ENCODE data around the gene ZMYND10. TPM values are rescaled to one million over a fixed set of nuclear protein-coding genes. Genes with fewer than 3 reads are reported as not detected.

ZMYND10 gene
- total and polyA plus RNA-seq, 9 of the 15 experiments (the other 6 are each of a cell fraction or from before 2014, with no cell fraction given): 0.20 to 2.8 (median 0.70) TPM

DNA sequence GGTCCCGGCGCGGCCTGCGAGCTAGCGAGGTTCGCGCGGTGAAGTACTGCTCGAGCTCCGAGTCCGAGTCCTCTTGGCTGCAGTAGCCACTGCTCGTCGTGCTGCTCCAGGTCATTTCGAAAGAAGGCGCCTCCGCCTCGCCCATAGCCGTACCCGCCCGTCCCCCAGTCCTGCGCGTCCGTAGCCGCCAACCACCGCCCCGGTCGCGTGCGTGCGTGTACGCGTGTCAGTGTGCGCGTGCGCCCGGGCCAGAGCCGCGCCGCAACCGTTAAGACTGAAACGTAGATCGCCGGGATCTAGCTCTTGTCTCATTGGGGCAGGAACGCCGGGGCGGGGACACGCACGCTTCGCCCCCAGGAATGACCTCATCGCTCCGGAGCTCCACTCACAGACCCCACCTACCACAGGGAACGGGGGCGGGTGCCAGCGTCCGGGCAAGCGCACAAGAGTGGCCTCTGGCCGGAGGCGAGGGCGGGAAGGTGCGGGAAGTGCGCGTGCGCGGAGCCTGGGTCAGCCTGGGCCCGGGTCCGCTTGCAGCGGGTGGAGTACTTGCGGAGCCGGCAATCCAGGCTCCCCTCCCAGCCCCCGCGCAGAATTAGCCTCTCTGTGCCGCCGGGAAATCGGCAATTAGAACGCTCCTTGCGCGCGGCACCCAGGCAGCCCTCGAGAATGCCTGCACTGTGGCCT is 8.2 kb downstream of the ZMYND10 start (continued):
- TF ChIP-seq, protein P1, sequence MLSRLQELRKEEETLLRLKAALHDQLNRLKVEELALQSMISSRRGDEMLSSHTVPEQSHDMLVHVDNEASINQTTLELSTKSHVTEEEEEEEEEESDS (CRISPR knock-in tag; IDR thresholded peaks at IDR 0.05): no peak
- TF ChIP-seq HDAC1 (IDR thresholded peaks at IDR 0.05) (peak in 1 of 2 experiments; percentile 86; a peak in 2 of 4 replicates), IRF1 (CRISPR knock-in tag; IDR thresholded peaks at IDR 0.05; ENCODE audit: borderline replicate concordance) (no peak), ZNF551 (CRISPR knock-in tag; IDR thresholded peaks at IDR 0.05) (no peak), NFE2L1 (tag; IDR thresholded peaks at IDR 0.05; ENCODE audit: borderline replicate concordance, low read depth) (no peak), KAT8 (IDR thresholded peaks at IDR 0.05; ENCODE audit: low read depth) (no peak), ZNF589 (CRISPR knock-in tag; IDR thresholded peaks at IDR 0.05; ENCODE audit: low read depth) (no peak), POLR2AphosphoS2 (IDR thresholded peaks at IDR 0.05; ENCODE audit: low read length) (peak; percentile 70; the same call in 1 of the 2 replicates), MAZ (CRISPR knock-in tag; conservative IDR thresholded peaks at IDR 0.05 in 1 of 2, IDR thresholded peaks at IDR 0.05 in 1 of 2) (peak in 1 of 2 experiments; percentile 69), ZNF431 (CRISPR knock-in tag; IDR thresholded peaks at IDR 0.05) (no peak), MBD1 (CRISPR knock-in tag; IDR thresholded peaks at IDR 0.05) (no peak), EP400 (IDR thresholded peaks at IDR 0.05) (peak; percentile 93), FOXA1 (IDR thresholded peaks at IDR 0.05; ENCODE audit: borderline replicate concordance) (no peak), ZBTB43 (CRISPR knock-in tag; IDR thresholded peaks at IDR 0.05) (no peak; the same call in 1 of the 2 replicates), FOXK1 (CRISPR knock-in tag; IDR thresholded peaks at IDR 0.05; ENCODE audit: borderline replicate concordance) (no peak)
- TF ChIP-seq, protein P2, sequence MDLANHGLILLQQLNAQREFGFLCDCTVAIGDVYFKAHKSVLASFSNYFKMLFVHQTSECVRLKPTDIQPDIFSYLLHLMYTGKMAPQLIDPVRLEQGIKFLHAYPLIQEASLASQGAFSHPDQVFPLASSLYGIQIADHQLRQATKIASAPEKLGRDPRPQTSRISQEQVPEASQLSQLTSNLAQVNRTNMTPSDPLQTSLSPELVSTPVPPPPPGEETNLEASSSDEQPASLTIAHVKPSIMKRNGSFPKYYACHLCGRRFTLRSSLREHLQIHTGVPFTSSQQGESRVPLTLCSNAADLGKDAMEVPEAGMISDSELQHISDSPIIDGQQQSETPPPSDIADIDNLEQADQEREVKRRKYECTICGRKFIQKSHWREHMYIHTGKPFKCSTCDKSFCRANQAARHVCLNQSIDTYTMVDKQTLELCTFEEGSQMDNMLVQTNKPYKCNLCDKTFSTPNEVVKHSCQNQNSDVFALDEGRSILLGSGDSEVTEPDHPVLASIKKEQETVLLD (IDR thresholded peaks at IDR 0.05): 0 out of 2 replicates have a peak, but pooled peaks have one; percentile 74
- TF ChIP-seq, protein P3, sequence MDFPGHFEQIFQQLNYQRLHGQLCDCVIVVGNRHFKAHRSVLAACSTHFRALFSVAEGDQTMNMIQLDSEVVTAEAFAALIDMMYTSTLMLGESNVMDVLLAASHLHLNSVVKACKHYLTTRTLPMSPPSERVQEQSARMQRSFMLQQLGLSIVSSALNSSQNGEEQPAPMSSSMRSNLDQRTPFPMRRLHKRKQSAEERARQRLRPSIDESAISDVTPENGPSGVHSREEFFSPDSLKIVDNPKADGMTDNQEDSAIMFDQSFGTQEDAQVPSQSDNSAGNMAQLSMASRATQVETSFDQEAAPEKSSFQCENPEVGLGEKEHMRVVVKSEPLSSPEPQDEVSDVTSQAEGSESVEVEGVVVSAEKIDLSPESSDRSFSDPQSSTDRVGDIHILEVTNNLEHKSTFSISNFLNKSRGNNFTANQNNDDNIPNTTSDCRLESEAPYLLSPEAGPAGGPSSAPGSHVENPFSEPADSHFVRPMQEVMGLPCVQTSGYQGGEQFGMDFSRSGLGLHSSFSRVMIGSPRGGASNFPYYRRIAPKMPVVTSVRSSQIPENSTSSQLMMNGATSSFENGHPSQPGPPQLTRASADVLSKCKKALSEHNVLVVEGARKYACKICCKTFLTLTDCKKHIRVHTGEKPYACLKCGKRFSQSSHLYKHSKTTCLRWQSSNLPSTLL (IDR thresholded peaks at IDR 0.05): 0 out of 2 replicates have a peak, but pooled peaks have one; percentile 16
- TF ChIP-seq, protein P4, sequence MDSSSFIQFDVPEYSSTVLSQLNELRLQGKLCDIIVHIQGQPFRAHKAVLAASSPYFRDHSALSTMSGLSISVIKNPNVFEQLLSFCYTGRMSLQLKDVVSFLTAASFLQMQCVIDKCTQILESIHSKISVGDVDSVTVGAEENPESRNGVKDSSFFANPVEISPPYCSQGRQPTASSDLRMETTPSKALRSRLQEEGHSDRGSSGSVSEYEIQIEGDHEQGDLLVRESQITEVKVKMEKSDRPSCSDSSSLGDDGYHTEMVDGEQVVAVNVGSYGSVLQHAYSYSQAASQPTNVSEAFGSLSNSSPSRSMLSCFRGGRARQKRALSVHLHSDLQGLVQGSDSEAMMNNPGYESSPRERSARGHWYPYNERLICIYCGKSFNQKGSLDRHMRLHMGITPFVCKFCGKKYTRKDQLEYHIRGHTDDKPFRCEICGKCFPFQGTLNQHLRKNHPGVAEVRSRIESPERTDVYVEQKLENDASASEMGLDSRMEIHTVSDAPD (CRISPR knock-in tag; IDR thresholded peaks at IDR 0.05): no peak

Measured in K562 (cell line).